H1 (cell line): Measurements from ENCODE around the gene KLHL30. TPM values are rescaled to one million over a fixed set of nuclear protein-coding genes. Genes with fewer than 3 reads are reported as not detected.

Experiments used
- CTCF ChIA-PET: fragments of 300-600 bp; sonication (Branson Sonifier 250); formaldehyde crosslinking; loops from one replicate; lab custom pipeline; 2021; ENCODE audit not compliant: partially characterized antibody; lab: Charles Lee
- POLR2A ChIA-PET: fragments of 300-600 bp; sonication (Branson Sonifier 250); formaldehyde crosslinking; loops from one replicate; lab custom pipeline; 2021; ENCODE audit warnings: inconsistent platforms; ENCODE audit not compliant: partially characterized antibody; lab: Charles Lee
- DNase-seq, 2 experiments: peaks; one replicate each; pipeline versions ENCODE4 v3.0.0 to v3.0.0-alpha.2; 2010 to 2022; ENCODE audit warnings: low spot score in 2 of 2, low read depth in 1 of 2, mixed read lengths in 1 of 2
- FAIRE-seq: peaks from 2 replicates; lab custom pipeline; 2011; peaks lifted over from hg19 to GRCh38; lab: Jason Lieb, UNC
- H2AFZ ChIP-seq: 2 replicates; pipeline ENCODE4 v1.8.1; 2012; ENCODE audit warnings: low read length, inconsistent platforms
- H2AK5ac ChIP-seq: 2 replicates; pipeline ENCODE4 v1.6.1; 2013; ENCODE audit warnings: low read depth, low read length
- H2BK120ac ChIP-seq: replicated peaks from 2 replicates; pipeline ENCODE3; 2013; ENCODE audit warnings: low read depth, low read length, inconsistent platforms
- H2BK12ac ChIP-seq: 2 replicates; pipeline ENCODE4 v1.6.1; 2013; ENCODE audit warnings: low read depth, low read length
- H2BK15ac ChIP-seq: 2 replicates; pipeline ENCODE4 v1.6.1; 2013; ENCODE audit warnings: low read length
- H2BK20ac ChIP-seq: 2 replicates; pipeline ENCODE4 v1.6.1; 2013; ENCODE audit warnings: low read length
- H2BK5ac ChIP-seq: 2 replicates; pipeline ENCODE4 v1.6.1; 2013; ENCODE audit warnings: low read depth, low read length
- H3K14ac ChIP-seq: 2 replicates; pipeline ENCODE4 v1.6.1; 2013; ENCODE audit warnings: inconsistent platforms; ENCODE audit not compliant: insufficient read length
- H3K18ac ChIP-seq: 2 replicates; pipeline ENCODE4 v1.6.1; 2013; ENCODE audit warnings: low read length; ENCODE audit errors: extremely low read depth
- H3K23ac ChIP-seq: 2 replicates; pipeline ENCODE4 v1.6.1; 2013; ENCODE audit warnings: inconsistent platforms; ENCODE audit not compliant: insufficient read length
- H3K23me2 ChIP-seq: 2 replicates; pipeline ENCODE4 v1.6.1; 2013; ENCODE audit warnings: low read depth, low read length
- H3K27ac ChIP-seq: 2 replicates; pipeline ENCODE4 v1.6.1; 2011; ENCODE audit warnings: low read depth, low read length, inconsistent platforms
- H3K27me3 ChIP-seq, 4 experiments: replicated peaks in 1 of 4; 1 replicate in 1 of 4; 2 replicates in 3 of 4; pipeline versions ENCODE4 v1.6.1 to v1.8.1; 2011 to 2013; ENCODE audit warnings: low read length in 3 of 4, mild to moderate bottlenecking in 3 of 4, inconsistent platforms in 2 of 4, mixed read lengths in 2 of 4, moderate library complexity in 1 of 4; ENCODE audit not compliant: control insufficient read depth in 3 of 4, insufficient read depth in 3 of 4; ENCODE audit errors: extremely low read depth in 1 of 4
- H3K36me3 ChIP-seq, 4 experiments: 2 replicates each; pipeline versions ENCODE4 v1.6.1 to v1.8.1; 2011 to 2013; ENCODE audit warnings: mild to moderate bottlenecking in 4 of 4, low read length in 3 of 4, moderate library complexity in 2 of 4, control low read depth in 1 of 4, inconsistent platforms in 1 of 4; ENCODE audit not compliant: insufficient read depth in 4 of 4, control insufficient read depth in 2 of 4
- H3K4ac ChIP-seq: replicated peaks from 2 replicates; pipeline ENCODE3; 2013; ENCODE audit warnings: low read length, low read depth, mixed read lengths, inconsistent platforms; ENCODE audit not compliant: insufficient read length
- H3K4me1 ChIP-seq, 4 experiments: replicated peaks in 1 of 4; 1 replicate in 1 of 4; 2 replicates in 3 of 4; pipeline versions ENCODE4 v1.6.1 to v1.8.1; 2011 to 2013; ENCODE audit warnings: low read length in 3 of 4, inconsistent platforms in 2 of 4, mixed read lengths in 1 of 4; ENCODE audit not compliant: insufficient read depth in 4 of 4, control insufficient read depth in 3 of 4
- H3K4me2 ChIP-seq, 2 experiments: 2 replicates each; pipeline versions ENCODE4 v1.6.1 to v1.8.1; 2011 to 2013; ENCODE audit warnings: low read depth in 2 of 2, low read length in 2 of 2, control low read depth in 1 of 2, inconsistent platforms in 1 of 2, mild to moderate bottlenecking in 1 of 2; ENCODE audit not compliant: insufficient read depth in 1 of 2
- H3K4me3 ChIP-seq, 4 experiments: fragments of 200-600, 300-600 bp in 1 of 4; sonication (generic), shearing (Covaris generic), sonication (Bioruptor Twin) in 1 of 4; 2 replicates each; pipeline versions ENCODE4 v1.5.1 to v1.8.1; 2011 to 2016; ENCODE audit warnings: low read length in 4 of 4, low read depth in 3 of 4, control low read depth in 2 of 4, inconsistent platforms in 2 of 4, mild to moderate bottlenecking in 2 of 4, mixed read lengths in 1 of 4, moderate library complexity in 1 of 4; ENCODE audit not compliant: insufficient read depth in 2 of 4; ENCODE audit errors: extremely low read depth in 1 of 4
- H3K56ac ChIP-seq: replicated peaks from 2 replicates; pipeline ENCODE3; 2013; ENCODE audit warnings: low read depth, mild to moderate bottlenecking, mixed read lengths, low read length, inconsistent platforms; ENCODE audit not compliant: insufficient read length
- H3K79me1 ChIP-seq: 2 replicates; pipeline ENCODE4 v1.6.1; 2013; ENCODE audit warnings: low read depth, low read length, control low read depth
- H3K79me2 ChIP-seq, 2 experiments: 2 replicates each; pipeline versions ENCODE4 v1.6.1 to v1.8.1; 2012 to 2013; ENCODE audit warnings: low read length in 2 of 2, mild to moderate bottlenecking in 2 of 2, inconsistent platforms in 1 of 2; ENCODE audit not compliant: insufficient read depth in 2 of 2, control insufficient read depth in 1 of 2
- H3K9ac ChIP-seq, 4 experiments: replicated peaks in 1 of 4; 1 replicate in 1 of 4; 2 replicates in 3 of 4; pipeline versions ENCODE4 v1.6.1 to v1.8.1; 2011 to 2013; ENCODE audit warnings: low read depth in 3 of 4, low read length in 3 of 4, control low read depth in 2 of 4, mild to moderate bottlenecking in 2 of 4, moderate library complexity in 2 of 4, inconsistent platforms in 1 of 4; ENCODE audit errors: extremely low read depth in 1 of 4
- H3K9me3 ChIP-seq, 2 experiments: 2 replicates each; pipeline versions ENCODE4 v1.6.1 to v1.8.1; 2012 to 2013; ENCODE audit warnings: mild to moderate bottlenecking in 2 of 2, moderate library complexity in 2 of 2, control low read depth in 1 of 2, inconsistent platforms in 1 of 2, low read depth in 1 of 2, low read length in 1 of 2, mixed read lengths in 1 of 2; ENCODE audit not compliant: insufficient read depth in 2 of 2
- H4K20me1 ChIP-seq, 2 experiments: replicated peaks in 1 of 2; 2 replicates each; pipeline versions ENCODE3 to v1.8.1; 2011 to 2013; ENCODE audit warnings: inconsistent platforms in 2 of 2, low read length in 2 of 2, mild to moderate bottlenecking in 1 of 2; ENCODE audit not compliant: insufficient read depth in 2 of 2, control insufficient read depth in 1 of 2
- H4K5ac ChIP-seq: 2 replicates; pipeline ENCODE4 v1.6.1; 2013; ENCODE audit warnings: low read length, low read depth, mixed read lengths, inconsistent platforms; ENCODE audit not compliant: insufficient read length
- H4K8ac ChIP-seq: 2 replicates; pipeline ENCODE4 v1.8.0; 2013; ENCODE audit warnings: mild to moderate bottlenecking, moderate library complexity, low read length, inconsistent platforms; ENCODE audit not compliant: insufficient read depth; ENCODE audit errors: extremely low read depth
- H4K91ac ChIP-seq: replicated peaks from 2 replicates; pipeline ENCODE3; 2013; ENCODE audit warnings: low read length, mixed read lengths, inconsistent platforms; ENCODE audit not compliant: insufficient read length
- CHD1 ChIP-seq: IDR thresholded peaks from 2 replicates; pipeline ENCODE4 v1.6.1; 2012; ENCODE audit warnings: low read depth, low read length, improper control_type of control experiment
- CTCF ChIP-seq, 3 experiments: IDR thresholded peaks; 1 replicate in 2 of 3; 2 replicates in 1 of 3; pipeline versions ENCODE4 v1.5.1 to v1.6.1; 2011; ENCODE audit warnings: low read length in 3 of 3, mild to moderate bottlenecking in 3 of 3, inconsistent platforms in 2 of 3, low read depth in 1 of 3, moderate library complexity in 1 of 3; ENCODE audit not compliant: insufficient read depth in 1 of 3; ENCODE audit errors: control extremely low read depth in 1 of 3
- SP1 ChIP-seq: IDR thresholded peaks from 2 replicates; pipeline ENCODE4 v1.6.1; 2011; ENCODE audit warnings: low read depth, low read length
- SRF ChIP-seq: IDR thresholded peaks from 2 replicates; pipeline ENCODE4 v1.6.1; 2011; ENCODE audit warnings: mild to moderate bottlenecking, low read depth, low read length, moderate library complexity
- WGBS, 2 experiments: shearing (Covaris generic) in 1 of 2; methylation state at CpG; one replicate each; pipeline versions ENCODE4 v1.1.6 to v1.1.7; 2013 to 2015; ENCODE audit warnings: low lambda C conversion rate in 2 of 2, mixed read lengths in 2 of 2, inconsistent platforms in 1 of 2, low coverage in 1 of 2, missing lambda C conversion rate in 1 of 2; ENCODE audit not compliant: insufficient replicate concordance in 2 of 2, insufficient coverage in 1 of 2, insufficient read length in 1 of 2; ENCODE audit errors: extremely low coverage in 1 of 2, missing lambda C conversion rate in 1 of 2; 5-methylcytosine and 5-hydroxymethylcytosine counted together
- polyA plus RNA-seq, 7 experiments: library from polyadenylated mRNA; depleted of rRNA in 3 of 7; stranded (reverse) in 5 of 7; unstranded in 2 of 7; fragments of >200 nt in 5 of 7; fragments of 200-250 nt in 2 of 7; gene quantifications; 1 replicate in 5 of 7; 2 replicates in 1 of 7; 4 replicates in 1 of 7; pipeline versions ENCODE4 v1.2.1 to v1.2.3, GENCODE V29; 2011 to 2013; ENCODE audit warnings: missing spikeins in 2 of 7, mixed read lengths in 2 of 7
- total RNA-seq: library from RNA; stranded (reverse); fragmentation: NEBNext Ultra II Directional; extraction: Animal tissue kit (Norgen Biotek cat#: 25700); gene quantifications from 2 replicates; pipeline ENCODE4 v1.2.1, GENCODE V29; 2021

The KLHL30 gene
- total and polyA plus RNA-seq, 2 of the 8 experiments (the other 6 are each of a cell fraction or from before 2014, with no cell fraction given), result not detected

GRCh38 chr2:238151628-238152235 lies 13.3 kb downstream of the KLHL30 start:
- Histone ChIP-seq H3K27ac (no peak overlapping the region), H3K4me1 (peaks cover 0 to 9% (median 5%) of the 10 kb centered on the region in 4 experiments; a peak in 6 of 7 replicates), H3K56ac (no peak overlapping the region), H4K5ac (no peak overlapping the region), H3K18ac (peak overlapping the region; percentile 60; the same call in 1 of the 2 replicates), H3K14ac (no peak overlapping the region), H2AK5ac (no peak overlapping the region; the same call in 1 of the 2 replicates), H3K23me2 (no peaks in the 10 kb centered on the region), H2BK120ac (no peak overlapping the region), H2BK5ac (no peak overlapping the region), H4K20me1 (no peaks in the 10 kb centered on the region), H3K36me3 (no peaks in the 10 kb centered on the region), H3K9me3 (no peaks in the 10 kb centered on the region), H3K27me3 (peaks cover 0 to 2% (median under 1%) of the 10 kb centered on the region in 4 experiments; a peak in 1 of 7 replicates), H3K9ac (no peak overlapping the region; a peak in 1 of 7 replicates), H4K91ac (peak overlapping the region; percentile 69), H3K4me3 (no peak overlapping the region), H2BK15ac (0 out of 2 replicates have a peak overlapping the region, but pooled peaks have one; percentile 46), H3K23ac (no peak overlapping the region), H3K4ac (no peak overlapping the region), H4K8ac (no peak overlapping the region; the same call in 1 of the 2 replicates), H2BK20ac (0 out of 2 replicates have a peak overlapping the region, but pooled peaks have one; percentile 48), H2BK12ac (no peak overlapping the region), H2AFZ (0 out of 2 replicates have a peak overlapping the region, but pooled peaks have one; percentile 40), H3K4me2 (no peak overlapping the region), H3K79me2 (no peaks in the 10 kb centered on the region), H3K79me1 (no peaks in the 10 kb centered on the region)
- FAIRE-seq (no peak), DNase-seq (peak in 1 of 2 experiments; percentile 73)
- ChIA-PET CTCF (interaction anchor here (0.6 to 6.4 kb wide), 8 partner anchors 9 to 108 kb away, joined by 3 to 72 read pairs (median 3); partner anchors contain the start of gene KLHL30), POLR2A (interaction anchor here (1.1 to 1.5 kb wide), 2 partner anchors 9 to 89 kb away, joined by 3 to 7 read pairs; partner anchors contain the start of gene HES6)
- 65% methylated on average over 16 of the region's 16 CpGs; no CpG with 5 or more reads in 1 of the 2 experiments for WGBS, 2 experiments
- no peak for TF ChIP-seq SP1
- no peak for TF ChIP-seq CHD1
- no peak for TF ChIP-seq SRF
- no peak for TF ChIP-seq CTCF (IDR thresholded peaks at IDR 0.05; ENCODE audit: control extremely low read depth in 1 of 3, insufficient read depth in 1 of 3, low read depth in 1 of 3, low read length in 3 of 3)
